ENCODE results near the gene MAPK8IP3. TPM values are rescaled to one million over a fixed set of nuclear protein-coding genes. Genes with fewer than 3 reads are reported as not detected.

The MAPK8IP3 gene
- total RNA-seq, 4 donors from 2014 or later = 78.1 to 456 (median 193) TPM

GRCh38 chr16:1790611-1791255 lies 84.7 kb downstream of the MAPK8IP3 start:
- Histone ChIP-seq H3K36me3 (peaks cover 0 to 43% (median 0%) of the 10 kb centered on the region in 3 donors), H3K4me3 (no peak overlapping the region), H3K9me3 (no peaks in the 10 kb centered on the region), H3K27me3 (no peaks in the 10 kb centered on the region), H3K4me1 (no peaks in the 10 kb centered on the region), H3K27ac (no peak overlapping the region)
- DNase-seq = peak in 2 of 3 donors; percentile 42 to 44
- TF ChIP-seq POLR2A (IDR thresholded peaks at IDR 0.05) = no peak

- DNase-seq = peak in 2 of 3 donors; percentile 43 to 46
- H3K27me3 ChIP-seq = no peaks in the 10 kb centered on the region
- TF ChIP-seq CTCF (IDR thresholded peaks at IDR 0.05) (no peak), POLR2A (IDR thresholded peaks at IDR 0.05) (no peak)
- no peaks in the 10 kb centered on the region for H3K9me3 ChIP-seq
- H3K36me3 ChIP-seq = peaks cover 0 to 40% (median 0%) of the 10 kb centered on the region in 3 donors
- no peak overlapping the region for H3K4me3 ChIP-seq
- no peak overlapping the region for H3K27ac ChIP-seq
- no peaks in the 10 kb centered on the region for H3K4me1 ChIP-seq
Observed at GRCh38 chr16:1791256-1791942, 85.4 kb downstream of the MAPK8IP3 start.

DNA sequence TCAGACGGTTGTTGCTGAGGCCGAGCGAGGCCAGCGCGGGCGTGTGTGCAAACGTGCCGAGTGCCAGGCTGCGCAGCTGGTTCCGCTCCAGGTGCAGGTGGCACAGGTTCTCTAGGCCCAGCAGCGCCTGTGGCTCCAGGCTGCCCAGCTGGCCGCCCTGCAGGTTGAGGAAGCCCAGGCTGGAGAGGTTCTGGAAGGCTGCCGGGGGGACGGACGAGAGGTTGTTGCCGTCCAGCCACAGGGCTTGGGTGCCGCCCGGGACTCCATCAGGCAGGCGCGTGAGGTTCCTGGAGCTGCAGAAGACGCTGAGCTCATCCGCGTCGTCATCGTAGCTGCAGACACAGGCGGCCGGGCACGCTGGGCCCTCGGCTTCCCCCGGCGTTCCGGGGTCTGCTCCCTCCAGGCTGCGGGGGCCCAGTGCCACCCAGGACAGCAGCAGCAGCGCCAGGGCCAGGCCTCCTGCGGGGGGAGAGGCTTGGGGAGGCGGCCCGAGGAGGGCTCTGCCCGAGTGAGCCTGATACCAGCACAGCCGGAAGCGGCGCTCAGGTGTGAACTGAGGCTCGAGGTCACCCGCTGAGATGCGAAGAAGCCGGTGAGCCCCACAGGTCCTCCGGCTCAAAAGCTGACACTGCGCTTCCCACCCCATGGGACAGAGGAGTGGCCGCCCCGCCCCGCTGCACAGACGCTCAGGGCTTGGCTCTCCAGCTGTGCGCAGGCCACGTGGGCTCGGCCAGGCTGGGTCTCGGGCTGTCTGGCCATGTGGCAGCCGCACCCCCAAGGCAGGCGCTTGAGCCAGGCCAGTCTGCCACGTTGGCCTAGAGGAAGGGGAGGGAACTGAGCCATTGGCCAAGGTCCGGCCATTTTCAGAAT lies 86.2 kb downstream of the MAPK8IP3 start:
- H3K27ac ChIP-seq = no peak overlapping the region
- H3K4me3 ChIP-seq = no peak overlapping the region
- H3K9me3 ChIP-seq = no peaks in the 10 kb centered on the region
- H3K36me3 ChIP-seq = peaks cover 0 to 32% (median 0%) of the 10 kb centered on the region in 3 donors
- DNase-seq = peak in 1 of 3 donors; percentile 47
- no peaks in the 10 kb centered on the region for H3K4me1 ChIP-seq
- no peaks in the 10 kb centered on the region for H3K27me3 ChIP-seq
- TF ChIP-seq CTCF (IDR thresholded peaks at IDR 0.05) (no peak), POLR2A (IDR thresholded peaks at IDR 0.05) (no peak)

- no peak for DNase-seq
- Histone ChIP-seq H3K4me1 (no peaks in the 10 kb centered on the region), H3K36me3 (peaks cover 0 to 25% (median 0%) of the 10 kb centered on the region in 3 donors), H3K27me3 (no peaks in the 10 kb centered on the region), H3K4me3 (no peak overlapping the region), H3K27ac (no peak overlapping the region), H3K9me3 (peaks cover 0 to 2% (median 0%) of the 10 kb centered on the region in 4 donors)
- TF ChIP-seq CTCF (IDR thresholded peaks at IDR 0.05) = no peak
- TF ChIP-seq POLR2A (IDR thresholded peaks at IDR 0.05) = no peak
Observed at GRCh38 chr16:1792836-1793577, 87.0 kb downstream of the MAPK8IP3 start.

DNA sequence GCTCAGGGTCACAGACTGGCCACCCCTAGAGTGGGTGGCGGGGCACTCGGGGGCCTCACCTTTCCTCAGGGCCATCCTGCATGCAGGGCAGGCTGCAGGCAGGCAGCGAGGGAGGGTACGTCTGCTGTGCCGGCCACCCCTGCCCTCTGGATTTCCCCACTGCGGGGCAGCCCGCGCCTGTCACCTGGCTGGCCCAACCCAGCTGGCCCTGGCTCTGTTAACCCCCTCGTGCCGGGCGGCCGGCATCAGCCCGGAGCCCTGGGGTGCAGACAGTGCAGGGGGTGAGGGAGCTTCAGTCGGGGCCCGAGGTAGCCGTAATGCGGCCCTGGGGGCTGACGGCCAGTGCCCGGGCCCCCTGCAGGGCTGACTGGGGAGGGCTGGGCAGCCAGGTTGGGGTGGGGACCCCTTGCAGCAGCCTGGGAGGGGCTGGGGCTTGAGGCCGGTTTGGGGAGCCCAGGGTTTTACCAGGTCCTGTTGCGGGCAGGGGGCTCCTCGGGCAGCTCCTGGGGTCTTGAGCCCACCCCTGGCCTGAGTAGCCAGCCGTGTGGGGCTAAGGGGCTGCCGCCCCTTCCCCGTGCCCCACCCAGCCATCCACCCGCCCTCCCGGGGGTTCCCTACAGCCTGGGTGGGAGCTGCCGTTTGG lies 87.7 kb downstream of the MAPK8IP3 start, which contains the start of gene IGFALS:
IGFALS (minus strand) TSS at position 128 of the 643 bp plus-strand sequence; CDS start at position 75, 53 bp downstream.
- TF ChIP-seq POLR2A (IDR thresholded peaks at IDR 0.05) (no peak), CTCF (IDR thresholded peaks at IDR 0.05) (no peak)
- Histone ChIP-seq H3K4me1 (no peaks in the 10 kb centered on the region), H3K27me3 (no peaks in the 10 kb centered on the region), H3K4me3 (no peak within 1 kb of the TSS), H3K9me3 (peaks cover 0 to 4% (median 0%) of the 10 kb centered on the region in 4 donors), H3K36me3 (peaks cover 0 to 18% (median 0%) of the 10 kb centered on the region in 3 donors), H3K27ac (no peak within 1 kb of the TSS)
- peak in 2 of 3 donors; percentile 41 to 53 for DNase-seq

Data from Peyer's patch (tissue), 4 donors.